GM18499 (cell line): ENCODE data around the gene SIM2.

Source experiments
- ATAC-seq: cut with Tn5 transposase; IDR thresholded peaks from one replicate; pipeline ENCODE4 v1.9.1; 2021; ENCODE audit warnings: moderate number of reproducible peaks; ENCODE audit not compliant: insufficient read depth, unreplicated experiment

The SIM2 gene

GRCh38 chr21:36756527-36756926 lies 57.6 kb downstream of the SIM2 start:
- ATAC-seq = no peak

DNA sequence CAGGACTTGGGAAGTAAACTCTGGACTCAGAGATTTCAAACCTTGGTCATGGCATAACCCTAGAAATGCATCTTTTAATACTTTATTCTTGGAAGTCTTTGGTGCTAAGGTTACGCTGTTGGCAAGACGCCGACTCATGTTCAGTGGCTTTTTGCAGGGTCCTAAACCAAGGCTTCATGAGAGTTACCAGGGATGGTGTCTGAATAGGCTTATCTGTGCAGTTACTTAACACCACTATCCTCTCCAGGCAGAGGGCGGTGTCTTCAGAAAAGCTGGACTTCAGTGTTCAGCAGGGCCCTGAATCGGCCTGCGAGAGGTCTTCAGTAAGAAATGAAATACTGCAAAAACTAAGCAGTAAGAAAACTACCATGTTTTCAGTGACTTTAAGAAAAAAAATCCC lies 58.3 kb downstream of the SIM2 start:
- no peak for ATAC-seq

- no peak for ATAC-seq
These were observed 60.6 kb downstream of the SIM2 start for GRCh38 chr21:36759348-36760083.

DNA sequence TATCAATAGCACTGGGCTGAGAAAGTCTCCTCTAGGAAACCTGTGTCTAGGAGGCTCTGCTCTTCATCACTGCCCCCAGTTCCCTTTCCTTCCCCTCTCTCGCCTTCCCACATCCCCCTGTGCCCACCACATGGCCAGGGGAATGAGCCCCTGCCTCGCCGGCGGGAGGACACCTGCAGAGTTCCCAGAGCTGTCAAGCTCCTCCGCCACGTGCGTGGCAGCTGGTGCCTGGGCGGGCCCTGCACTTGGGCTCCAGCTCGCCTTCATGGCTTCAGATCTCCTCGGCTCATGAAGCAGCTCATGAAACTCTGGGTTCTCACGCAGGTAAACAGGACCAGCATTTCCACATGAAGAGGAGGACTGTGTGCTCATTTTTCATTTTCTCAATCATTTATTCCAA lies 62.8 kb downstream of the SIM2 start:
- no peak for ATAC-seq

GRCh38 chr21:36762642-36763041 lies 63.7 kb downstream of the SIM2 start:
- no peak for ATAC-seq

DNA sequence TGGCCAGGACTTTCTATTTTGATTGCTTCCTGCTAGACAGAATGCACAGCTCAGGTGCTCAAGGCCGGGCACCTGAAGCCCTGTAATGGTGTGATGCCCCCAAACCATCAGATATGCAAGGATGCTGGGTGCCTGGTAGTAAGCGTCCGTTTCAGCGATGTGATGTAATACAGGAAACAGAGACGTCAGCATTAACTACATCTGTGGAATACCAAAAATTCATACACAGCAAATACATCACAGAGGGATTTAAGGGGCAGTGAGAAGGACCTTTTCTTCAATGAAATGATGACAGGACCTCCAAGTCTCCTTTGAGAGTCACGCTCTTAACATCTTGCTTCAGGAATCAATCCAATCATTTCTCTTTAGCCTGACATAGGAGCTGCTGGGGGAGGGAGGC lies 64.4 kb downstream of the SIM2 start:
- ATAC-seq = no peak

DNA sequence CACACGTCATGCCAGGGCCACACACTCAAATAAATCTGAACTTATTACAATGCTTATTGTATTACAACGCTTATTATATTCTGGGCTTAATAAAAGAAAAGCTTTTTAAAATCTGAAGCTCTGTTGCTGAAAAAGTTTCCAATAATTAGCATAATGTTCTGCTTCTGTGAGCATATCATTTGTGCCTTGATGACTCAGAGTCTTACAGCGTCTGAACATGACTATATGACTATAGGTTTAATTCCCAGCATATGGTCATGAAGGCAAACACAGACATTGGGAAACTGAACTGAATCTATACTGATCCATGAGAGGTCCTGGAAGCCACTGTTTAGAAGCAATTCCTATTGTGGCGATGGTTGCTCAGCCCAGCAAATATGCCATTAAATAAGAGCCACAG lies 66.3 kb downstream of the SIM2 start:
- ATAC-seq = no peak

- no peak for ATAC-seq
These were observed 67.6 kb downstream of the SIM2 start for GRCh38 chr21:36766511-36766910.

DNA sequence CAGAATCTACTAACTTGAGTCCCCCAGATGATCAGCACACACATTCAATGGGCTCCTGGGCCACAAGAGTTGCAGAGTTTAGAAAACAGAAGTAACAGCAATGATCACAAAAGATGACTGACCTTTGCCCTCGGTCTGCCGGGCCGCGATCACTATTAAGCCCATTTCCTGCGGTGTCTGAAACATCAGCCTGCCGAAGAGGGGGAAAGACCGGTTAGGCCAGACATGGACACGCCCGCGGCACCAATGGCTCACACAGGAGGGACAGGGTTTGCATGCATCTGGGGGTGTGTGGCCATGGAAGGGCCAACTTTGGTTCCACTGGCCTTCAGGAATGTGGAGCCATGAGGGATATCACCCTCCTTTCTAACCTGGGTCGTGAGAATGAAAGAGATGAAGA lies 68.2 kb downstream of the SIM2 start:
- no peak for ATAC-seq

DNA sequence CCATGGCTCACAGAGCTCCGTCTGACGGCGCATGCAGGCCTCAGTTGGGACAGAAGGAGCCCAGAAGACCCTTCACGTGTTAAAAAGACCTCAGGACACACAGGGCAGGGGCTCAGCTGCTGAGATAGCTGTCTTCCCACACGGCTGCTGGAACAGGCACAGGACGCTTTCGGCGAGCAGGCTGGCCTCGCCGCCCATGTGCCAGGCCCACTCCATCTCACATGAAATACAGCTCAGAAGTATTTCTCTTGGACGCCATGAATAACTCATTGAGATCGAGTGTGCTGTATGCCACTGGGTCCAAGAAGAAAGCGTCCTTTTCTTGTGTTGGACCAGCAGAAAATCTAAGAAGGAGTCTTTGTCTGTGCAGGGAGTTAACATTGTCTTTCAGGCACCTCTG lies 69.6 kb downstream of the SIM2 start:
- no peak for ATAC-seq

DNA sequence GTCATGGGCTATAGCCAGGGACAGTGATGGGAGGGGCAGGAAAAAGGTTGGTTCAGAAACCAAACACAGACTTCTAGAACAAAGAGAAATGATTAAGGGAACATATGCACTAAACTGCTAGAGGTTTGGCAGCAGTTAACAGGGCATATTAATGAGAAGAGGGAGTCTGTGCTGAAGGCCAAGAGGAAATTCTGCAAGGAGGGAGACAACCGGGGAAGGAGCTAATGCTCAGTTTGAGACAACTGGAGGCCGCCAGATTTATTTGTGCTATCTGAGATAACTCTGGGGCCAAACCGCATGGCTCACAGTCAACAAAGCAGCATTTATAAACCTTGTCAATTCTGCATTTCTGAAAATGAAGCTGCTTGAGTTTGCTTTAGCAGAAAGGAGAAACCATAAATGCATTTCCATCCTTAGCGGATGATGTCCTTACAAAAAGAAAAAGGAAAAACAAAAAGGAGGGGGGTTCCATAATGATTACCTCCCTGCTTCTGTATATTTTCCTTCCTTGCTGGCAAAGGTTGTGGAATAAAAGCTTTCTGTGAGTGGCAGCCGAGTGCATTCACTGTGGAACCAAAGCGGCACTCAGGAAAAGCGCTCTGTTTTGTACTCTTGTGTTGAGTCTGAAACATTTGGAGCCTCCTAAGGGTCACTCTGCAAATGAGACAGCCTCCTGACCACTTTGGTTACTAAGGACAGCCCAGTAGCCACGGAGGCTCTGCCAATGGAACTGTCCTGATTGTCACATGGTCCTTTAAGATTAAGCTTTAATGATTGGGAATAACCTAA lies 70.3 kb downstream of the SIM2 start:
- no peak for ATAC-seq

DNA sequence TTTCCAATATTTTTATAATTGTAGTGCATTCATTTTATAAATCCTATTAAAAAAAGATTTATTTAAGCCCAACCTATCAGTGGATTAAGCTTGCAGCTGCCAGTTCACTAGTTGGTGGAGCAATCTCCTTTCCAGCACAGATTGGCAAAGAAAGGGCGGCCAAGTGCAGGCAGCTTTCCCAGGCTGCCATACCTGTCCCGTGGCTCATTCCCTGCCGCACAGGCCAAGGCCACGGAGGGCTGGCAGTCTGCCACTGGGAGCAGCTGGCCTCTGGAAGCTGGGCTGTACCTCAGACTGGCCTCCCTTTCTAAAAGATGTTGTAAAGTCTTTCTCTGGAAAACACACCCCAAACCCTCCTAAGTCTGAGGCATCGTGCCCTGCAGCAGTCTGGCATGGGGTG lies 74.2 kb downstream of the SIM2 start:
- ATAC-seq = no peak

GRCh38 chr21:36773995-36774394 lies 75.1 kb downstream of the SIM2 start:
- no peak for ATAC-seq

- no peak for ATAC-seq
These were observed 78.2 kb downstream of the SIM2 start for GRCh38 chr21:36776981-36777617.

- no peak for ATAC-seq
These were observed 81.9 kb downstream of the SIM2 start for GRCh38 chr21:36780861-36781260.

GRCh38 chr21:36783612-36784374 lies 84.9 kb downstream of the SIM2 start:
- ATAC-seq = no peak

GRCh38 chr21:36784947-36785346 lies 86.0 kb downstream of the SIM2 start:
- ATAC-seq = no peak

- no peak for ATAC-seq
These were observed 86.7 kb downstream of the SIM2 start for GRCh38 chr21:36785615-36786014.

GRCh38 chr21:36786186-36786585 lies 87.3 kb downstream of the SIM2 start:
- no peak for ATAC-seq

GRCh38 chr21:36788120-36788638 lies 89.3 kb downstream of the SIM2 start:
- ATAC-seq = no peak
